Measurements from ENCODE around the gene UGT1A9.

GRCh38 chr2:233769260-233769659 lies 97.6 kb downstream of the UGT1A9 start:
- no peak for TF ChIP-seq CTCF (IDR thresholded peaks at IDR 0.05; ENCODE audit: poor library complexity)
- no peak for TF ChIP-seq EZH2 (IDR thresholded peaks at IDR 0.05; ENCODE audit: borderline replicate concordance)
- TF ChIP-seq EZH2phosphoT487 (IDR thresholded peaks at IDR 0.05; ENCODE audit: low read depth, severe bottlenecking, unreplicated experiment) = no peak

Data from hepatocyte (in vitro differentiated cells).